ENCODE results near the gene ADGRL3.

GRCh38 chr4:61248705-61249104 is 48.6 kb downstream of the ADGRL3 start:
- TF ChIP-seq CTCF (IDR thresholded peaks at IDR 0.05): no peak
- no peak for TF ChIP-seq POLR2A (IDR thresholded peaks at IDR 0.05)
